WTC11 (cell line): Measurements from ENCODE around the gene TMEM80.

Experiments used
- AFF4 ChIP-seq: sonication (generic); formaldehyde crosslinking; IDR thresholded peaks from 2 replicates; pipeline ENCODE4 v1.8.1; 2023; ENCODE audit warnings: mild to moderate bottlenecking, missing genetic modification reagents, borderline replicate concordance
- ATF2 ChIP-seq: sonication (generic); formaldehyde crosslinking; IDR thresholded peaks from 2 replicates; pipeline ENCODE4 v1.8.1; 2022; ENCODE audit warnings: low read depth, missing genetic modification reagents, borderline replicate concordance
- CBFB ChIP-seq: sonication (generic); formaldehyde crosslinking; IDR thresholded peaks from 2 replicates; pipeline ENCODE4 v1.8.1; 2022; ENCODE audit warnings: mild to moderate bottlenecking, low read depth, missing genetic modification reagents
- CTCF ChIP-seq: fragments of 200-600 bp; IDR thresholded peaks from 2 replicates; pipeline ENCODE4 v1.8.0; 2022; ENCODE audit warnings: antibody characterized with exemption
- MAX ChIP-seq: sonication (generic); formaldehyde crosslinking; IDR thresholded peaks from 2 replicates; pipeline ENCODE4 v1.8.0; 2022; ENCODE audit warnings: mild to moderate bottlenecking, missing genetic modification reagents
- MLX ChIP-seq: sonication (generic); formaldehyde crosslinking; IDR thresholded peaks from 2 replicates; pipeline ENCODE4 v1.8.1; 2023; ENCODE audit warnings: mild to moderate bottlenecking, missing genetic modification reagents, moderate library complexity
- MYBL2 ChIP-seq: sonication (generic); formaldehyde crosslinking; IDR thresholded peaks from 2 replicates; pipeline ENCODE4 v1.8.1; 2023; ENCODE audit warnings: mild to moderate bottlenecking, moderate library complexity, missing genetic modification reagents
- ZNF232 ChIP-seq: sonication (generic); formaldehyde crosslinking; IDR thresholded peaks from 2 replicates; pipeline ENCODE4 v1.8.0; 2022; ENCODE audit warnings: mild to moderate bottlenecking, missing genetic modification reagents

GRCh38 chr11:708511-708910 is 12.9 kb downstream of the TMEM80 start:
- no peak for TF ChIP-seq CBFB (CRISPR knock-in tag)
- TF ChIP-seq AFF4 (CRISPR knock-in tag) = no peak
- TF ChIP-seq CTCF = no peak
- TF ChIP-seq MYBL2 (CRISPR knock-in tag) = no peak
- no peak for TF ChIP-seq ATF2 (CRISPR knock-in tag)
- TF ChIP-seq ZNF232 (CRISPR knock-in tag) = no peak
- TF ChIP-seq MAX = no peak
- TF ChIP-seq MLX (CRISPR knock-in tag) = no peak
